ENCODE results near the gene MS4A18.

MS4A18 gene

DNA sequence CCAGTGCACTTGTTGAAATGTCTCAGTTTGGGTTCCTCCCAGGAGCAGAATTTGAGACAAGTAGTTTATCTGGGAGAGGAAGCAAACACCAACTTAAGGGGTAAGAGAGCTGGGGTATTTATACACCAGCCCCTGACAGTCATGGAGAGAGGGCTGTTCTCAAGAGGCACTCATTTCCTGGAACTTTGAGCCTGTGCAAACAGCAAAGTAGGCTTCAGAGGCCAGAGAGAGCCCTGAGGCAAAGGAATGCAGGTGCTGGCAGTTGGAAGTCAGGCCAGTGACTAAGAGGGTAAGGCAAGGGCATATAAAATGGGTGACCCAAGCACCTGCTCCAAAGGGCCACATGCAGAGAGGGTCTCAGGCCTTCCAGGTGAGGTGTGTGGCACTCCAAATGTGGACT, 16.1 kb downstream of the MS4A18 start:
- H3K27me3 ChIP-seq (ENCODE audit: control insufficient read depth, insufficient read depth, low read length) = no peaks in the 10 kb centered on the region
- H3K4me1 ChIP-seq (ENCODE audit: control insufficient read depth, low read depth, low read length) = no peaks in the 10 kb centered on the region
- H3K9me3 ChIP-seq (ENCODE audit: control insufficient read depth, low read depth, low read length) = no peaks in the 10 kb centered on the region
- no peak overlapping the region for H3K4me3 ChIP-seq (ENCODE audit: low read length)
- no peak overlapping the region for H3K27ac ChIP-seq (ENCODE audit: low read length)
- H3K36me3 ChIP-seq (ENCODE audit: control insufficient read depth, low read depth, low read length) = no peaks in the 10 kb centered on the region
- no peak overlapping the region for H3K9ac ChIP-seq (ENCODE audit: low read length)

DNA sequence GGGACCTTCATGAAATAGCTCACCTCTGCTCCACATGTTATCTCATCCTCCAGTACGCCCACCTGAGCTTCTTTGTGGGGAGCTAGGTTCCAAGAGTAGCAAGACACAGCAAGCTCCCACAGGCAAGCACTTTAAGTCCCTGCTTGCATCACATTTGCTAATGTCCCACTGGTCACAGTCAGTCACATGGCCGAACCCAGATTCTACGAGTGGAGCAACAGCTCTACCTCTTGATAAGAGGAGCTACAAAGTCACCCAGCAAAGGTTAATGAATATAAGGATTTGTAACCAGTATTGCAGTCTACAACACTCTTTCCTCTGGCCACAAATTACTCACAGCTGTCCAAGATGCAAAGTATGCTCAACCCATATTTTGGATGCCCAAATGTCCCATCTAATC, 16.9 kb downstream of the MS4A18 start:
- H3K27ac ChIP-seq (ENCODE audit: low read length) = no peak overlapping the region
- H3K9ac ChIP-seq (ENCODE audit: low read length) = no peak overlapping the region
- H3K4me3 ChIP-seq (ENCODE audit: low read length) = no peak overlapping the region
- no peaks in the 10 kb centered on the region for H3K9me3 ChIP-seq (ENCODE audit: control insufficient read depth, low read depth, low read length)
- no peaks in the 10 kb centered on the region for H3K4me1 ChIP-seq (ENCODE audit: control insufficient read depth, low read depth, low read length)
- no peaks in the 10 kb centered on the region for H3K36me3 ChIP-seq (ENCODE audit: control insufficient read depth, low read depth, low read length)
- no peaks in the 10 kb centered on the region for H3K27me3 ChIP-seq (ENCODE audit: control insufficient read depth, insufficient read depth, low read length)

DNA sequence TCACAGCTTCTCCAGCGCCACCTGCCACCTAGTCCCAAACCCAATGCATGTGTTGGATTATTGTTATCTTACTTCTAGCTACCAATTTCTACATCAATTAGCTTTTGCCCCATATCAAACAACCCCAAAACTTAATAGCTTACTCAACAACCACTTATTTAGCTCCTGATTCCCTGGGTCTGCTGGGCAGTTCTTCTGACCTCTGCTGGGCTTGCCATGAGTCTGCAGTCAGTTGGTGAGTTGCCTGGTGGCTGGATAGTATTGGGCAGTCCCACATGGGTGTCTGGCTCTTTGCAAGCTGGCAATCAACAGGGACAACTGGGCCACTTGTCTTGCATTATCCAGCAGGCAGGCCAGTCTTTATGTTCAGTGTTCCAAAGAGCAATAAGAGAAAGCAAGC, 18.5 kb downstream of the MS4A18 start:
- Histone ChIP-seq H3K9me3 (ENCODE audit: control insufficient read depth, low read depth, low read length) (no peaks in the 10 kb centered on the region), H3K27me3 (ENCODE audit: control insufficient read depth, insufficient read depth, low read length) (no peaks in the 10 kb centered on the region), H3K27ac (ENCODE audit: low read length) (no peak overlapping the region), H3K9ac (ENCODE audit: low read length) (no peak overlapping the region), H3K4me1 (ENCODE audit: control insufficient read depth, low read depth, low read length) (no peaks in the 10 kb centered on the region), H3K36me3 (ENCODE audit: control insufficient read depth, low read depth, low read length) (no peaks in the 10 kb centered on the region), H3K4me3 (ENCODE audit: low read length) (no peak overlapping the region)

DNA sequence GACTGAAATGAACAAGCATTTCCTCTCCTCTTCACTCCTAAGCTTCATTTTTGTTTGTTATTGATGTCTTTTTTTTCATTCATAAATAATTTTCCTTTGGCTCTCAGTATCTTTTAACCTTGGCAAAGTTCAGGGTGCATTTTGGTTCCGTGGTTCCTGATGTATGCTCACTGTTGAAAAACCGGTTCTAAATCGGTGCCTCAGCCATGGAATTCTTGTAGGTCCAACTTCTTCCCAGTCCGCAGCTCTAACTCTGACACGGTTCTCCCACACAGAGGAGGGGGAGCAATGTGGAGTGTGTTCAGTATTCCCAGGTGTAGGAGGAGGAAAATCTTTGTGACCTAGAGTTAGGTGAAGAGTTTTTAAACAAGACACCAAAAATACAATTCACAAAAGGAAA, 19.6 kb downstream of the MS4A18 start:
- no peaks in the 10 kb centered on the region for H3K9me3 ChIP-seq (ENCODE audit: control insufficient read depth, low read depth, low read length)
- no peaks in the 10 kb centered on the region for H3K4me1 ChIP-seq (ENCODE audit: control insufficient read depth, low read depth, low read length)
- no peak overlapping the region for H3K9ac ChIP-seq (ENCODE audit: low read length)
- no peaks in the 10 kb centered on the region for H3K36me3 ChIP-seq (ENCODE audit: control insufficient read depth, low read depth, low read length)
- H3K4me3 ChIP-seq (ENCODE audit: low read length) = no peak overlapping the region
- no peaks in the 10 kb centered on the region for H3K27me3 ChIP-seq (ENCODE audit: control insufficient read depth, insufficient read depth, low read length)
- no peak overlapping the region for H3K27ac ChIP-seq (ENCODE audit: low read length)

DNA sequence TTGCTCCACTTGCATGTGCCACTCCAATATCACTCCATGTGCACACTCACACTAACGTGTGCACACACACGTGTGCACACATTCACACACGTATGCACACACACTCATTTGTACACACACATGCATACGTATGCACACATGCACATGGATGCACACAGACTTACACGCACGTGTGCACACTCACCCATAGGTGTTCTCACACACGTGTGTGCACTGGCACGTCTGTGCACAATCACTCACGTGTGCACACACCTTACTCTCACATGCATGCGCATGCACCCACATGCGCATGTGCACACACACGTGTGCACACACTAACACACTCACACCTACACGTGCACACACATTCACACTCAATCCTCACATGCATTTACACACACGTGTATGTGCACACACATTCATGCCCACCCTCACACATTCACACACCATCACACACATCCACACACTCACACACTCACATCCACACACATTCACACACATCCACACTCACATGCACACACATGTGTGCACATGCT, 22.9 kb downstream of the MS4A18 start:
- no peaks in the 10 kb centered on the region for H3K36me3 ChIP-seq (ENCODE audit: control insufficient read depth, low read depth, low read length)
- H3K27ac ChIP-seq (ENCODE audit: low read length) = no peak overlapping the region
- no peaks in the 10 kb centered on the region for H3K27me3 ChIP-seq (ENCODE audit: control insufficient read depth, insufficient read depth, low read length)
- H3K4me1 ChIP-seq (ENCODE audit: control insufficient read depth, low read depth, low read length) = no peaks in the 10 kb centered on the region
- H3K9ac ChIP-seq (ENCODE audit: low read length) = no peak overlapping the region
- no peaks in the 10 kb centered on the region for H3K9me3 ChIP-seq (ENCODE audit: control insufficient read depth, low read depth, low read length)
- no peak overlapping the region for H3K4me3 ChIP-seq (ENCODE audit: low read length)

DNA sequence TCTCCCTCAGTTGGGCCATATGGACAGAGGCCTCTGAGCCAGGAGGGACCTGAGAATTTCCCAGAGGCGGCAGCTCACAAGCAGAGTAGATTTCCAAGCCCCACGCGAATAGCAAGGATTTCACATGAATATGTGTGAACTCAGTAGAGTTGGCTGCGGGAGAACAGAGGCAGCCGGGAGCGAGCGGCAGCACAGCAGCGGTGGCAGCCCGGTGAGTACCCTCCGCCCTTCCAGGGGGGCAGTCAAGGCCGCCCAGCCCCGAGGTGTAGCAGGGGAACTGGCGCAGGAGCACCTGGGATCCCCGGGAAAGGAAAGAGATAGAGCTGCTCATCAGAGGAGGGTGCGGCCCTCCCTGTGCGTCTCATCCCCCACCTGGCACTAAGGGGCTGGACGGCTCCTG, 23.7 kb downstream of the MS4A18 start:
- H3K4me1 ChIP-seq (ENCODE audit: control insufficient read depth, low read depth, low read length) = no peaks in the 10 kb centered on the region
- no peak overlapping the region for H3K4me3 ChIP-seq (ENCODE audit: low read length)
- H3K27ac ChIP-seq (ENCODE audit: low read length) = no peak overlapping the region
- H3K27me3 ChIP-seq (ENCODE audit: control insufficient read depth, insufficient read depth, low read length) = no peaks in the 10 kb centered on the region
- H3K36me3 ChIP-seq (ENCODE audit: control insufficient read depth, low read depth, low read length) = no peaks in the 10 kb centered on the region
- no peaks in the 10 kb centered on the region for H3K9me3 ChIP-seq (ENCODE audit: control insufficient read depth, low read depth, low read length)
- H3K9ac ChIP-seq (ENCODE audit: low read length) = no peak overlapping the region

DNA sequence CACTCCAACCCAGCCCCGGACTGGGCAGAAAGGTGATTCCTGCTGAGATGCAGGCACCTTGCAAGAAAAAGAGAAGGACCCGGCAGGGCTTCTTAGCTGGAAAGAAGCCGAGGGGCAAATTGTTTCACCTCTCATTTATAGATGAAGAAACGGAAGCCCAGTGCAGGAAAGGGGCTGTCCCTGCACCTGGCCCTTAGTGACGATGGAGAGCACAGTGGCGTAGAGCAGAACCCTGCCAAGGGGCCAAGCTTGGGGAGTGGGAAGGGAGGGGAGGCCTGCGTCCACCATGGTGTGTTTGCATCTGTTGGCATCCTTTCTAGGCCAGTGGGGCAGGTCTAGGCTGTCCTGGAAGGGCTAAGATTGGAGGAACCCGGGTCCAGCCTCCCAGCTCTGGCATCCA, 24.3 kb downstream of the MS4A18 start:
- Histone ChIP-seq H3K4me3 (ENCODE audit: low read length) (no peak overlapping the region), H3K27me3 (ENCODE audit: control insufficient read depth, insufficient read depth, low read length) (no peaks in the 10 kb centered on the region), H3K9me3 (ENCODE audit: control insufficient read depth, low read depth, low read length) (no peaks in the 10 kb centered on the region), H3K4me1 (ENCODE audit: control insufficient read depth, low read depth, low read length) (no peaks in the 10 kb centered on the region), H3K9ac (ENCODE audit: low read length) (no peak overlapping the region), H3K27ac (ENCODE audit: low read length) (no peak overlapping the region), H3K36me3 (ENCODE audit: control insufficient read depth, low read depth, low read length) (no peaks in the 10 kb centered on the region)

DNA sequence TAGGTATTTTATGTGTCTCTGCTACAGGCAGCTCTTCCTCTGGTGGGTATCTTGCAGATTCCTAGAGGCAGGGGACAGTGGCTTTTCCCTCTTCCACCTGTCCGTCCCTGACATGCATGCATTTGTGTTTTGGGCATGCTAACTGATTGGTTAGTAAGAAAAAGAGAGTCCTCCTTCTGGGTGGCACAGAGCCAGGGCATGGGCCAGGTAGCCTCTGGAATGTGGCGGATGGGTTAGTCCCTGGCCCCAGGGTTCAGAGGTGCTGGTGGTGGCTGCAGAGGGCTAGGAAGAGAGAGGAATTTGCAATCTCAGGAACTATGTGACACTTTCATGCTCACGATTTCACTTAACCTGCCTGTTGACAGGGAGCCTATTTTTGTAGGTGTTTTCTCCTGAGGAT, 26.4 kb downstream of the MS4A18 start:
- Histone ChIP-seq H3K9ac (ENCODE audit: low read length) (no peak overlapping the region), H3K36me3 (ENCODE audit: control insufficient read depth, low read depth, low read length) (no peaks in the 10 kb centered on the region), H3K27ac (ENCODE audit: low read length) (no peak overlapping the region), H3K4me1 (ENCODE audit: control insufficient read depth, low read depth, low read length) (no peaks in the 10 kb centered on the region), H3K9me3 (ENCODE audit: control insufficient read depth, low read depth, low read length) (no peaks in the 10 kb centered on the region), H3K4me3 (ENCODE audit: low read length) (no peak overlapping the region), H3K27me3 (ENCODE audit: control insufficient read depth, insufficient read depth, low read length) (no peaks in the 10 kb centered on the region)

DNA sequence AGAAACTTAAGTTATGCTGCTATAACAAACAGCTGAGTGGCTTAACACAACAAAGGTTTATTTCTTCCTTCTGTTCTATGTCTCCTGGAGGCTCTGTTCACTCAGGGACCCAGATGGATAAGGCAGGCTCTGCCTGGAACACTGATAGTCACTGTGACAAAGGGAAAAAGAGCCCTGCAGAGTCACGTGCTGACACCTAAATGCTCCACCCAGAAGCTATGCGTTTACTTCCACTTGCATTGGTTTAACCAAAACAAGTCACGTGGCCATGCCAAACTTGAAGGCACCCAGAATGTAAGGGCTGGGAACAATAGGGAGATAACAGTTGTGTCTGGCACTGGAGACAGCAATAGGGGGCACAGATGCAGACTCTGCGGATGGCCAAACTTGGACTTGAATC, 28.8 kb downstream of the MS4A18 start:
- H3K4me3 ChIP-seq (ENCODE audit: low read length) = no peak overlapping the region
- H3K27me3 ChIP-seq (ENCODE audit: control insufficient read depth, insufficient read depth, low read length) = no peaks in the 10 kb centered on the region

DNA sequence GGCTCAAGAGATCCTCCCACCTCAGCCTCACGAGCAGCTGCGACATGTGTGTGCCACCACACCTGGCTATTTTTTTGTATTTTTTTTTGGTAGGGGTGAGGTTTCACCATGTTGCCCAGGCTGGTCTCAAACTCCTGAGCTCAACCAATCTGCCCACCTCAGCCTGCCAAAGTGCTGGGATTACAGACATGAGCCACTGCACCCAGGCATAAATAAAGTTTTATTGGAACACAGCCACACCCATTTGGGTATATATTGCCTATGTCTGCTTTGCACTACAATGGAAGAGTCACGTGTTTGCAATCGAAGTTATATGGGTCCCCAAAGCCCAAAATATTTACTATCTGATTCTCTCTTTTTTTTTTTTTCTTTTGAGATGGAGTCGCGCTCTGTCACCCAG, 30.4 kb downstream of the MS4A18 start:
- Histone ChIP-seq H3K27ac (ENCODE audit: low read length) (no peak overlapping the region), H3K36me3 (ENCODE audit: control insufficient read depth, low read depth, low read length) (no peaks in the 10 kb centered on the region), H3K4me3 (ENCODE audit: low read length) (no peak overlapping the region), H3K9me3 (ENCODE audit: control insufficient read depth, low read depth, low read length) (no peaks in the 10 kb centered on the region), H3K4me1 (ENCODE audit: control insufficient read depth, low read depth, low read length) (no peaks in the 10 kb centered on the region), H3K9ac (ENCODE audit: low read length) (no peak overlapping the region), H3K27me3 (ENCODE audit: control insufficient read depth, insufficient read depth, low read length) (no peaks in the 10 kb centered on the region)

More for the DNA sequence above, 28.8 kb downstream of the MS4A18 start:
- Histone ChIP-seq H3K9ac (ENCODE audit: low read length) (no peak overlapping the region), H3K36me3 (ENCODE audit: control insufficient read depth, low read depth, low read length) (no peaks in the 10 kb centered on the region), H3K4me1 (ENCODE audit: control insufficient read depth, low read depth, low read length) (no peaks in the 10 kb centered on the region), H3K27ac (ENCODE audit: low read length) (no peak overlapping the region), H3K9me3 (ENCODE audit: control insufficient read depth, low read depth, low read length) (no peaks in the 10 kb centered on the region)

DNA sequence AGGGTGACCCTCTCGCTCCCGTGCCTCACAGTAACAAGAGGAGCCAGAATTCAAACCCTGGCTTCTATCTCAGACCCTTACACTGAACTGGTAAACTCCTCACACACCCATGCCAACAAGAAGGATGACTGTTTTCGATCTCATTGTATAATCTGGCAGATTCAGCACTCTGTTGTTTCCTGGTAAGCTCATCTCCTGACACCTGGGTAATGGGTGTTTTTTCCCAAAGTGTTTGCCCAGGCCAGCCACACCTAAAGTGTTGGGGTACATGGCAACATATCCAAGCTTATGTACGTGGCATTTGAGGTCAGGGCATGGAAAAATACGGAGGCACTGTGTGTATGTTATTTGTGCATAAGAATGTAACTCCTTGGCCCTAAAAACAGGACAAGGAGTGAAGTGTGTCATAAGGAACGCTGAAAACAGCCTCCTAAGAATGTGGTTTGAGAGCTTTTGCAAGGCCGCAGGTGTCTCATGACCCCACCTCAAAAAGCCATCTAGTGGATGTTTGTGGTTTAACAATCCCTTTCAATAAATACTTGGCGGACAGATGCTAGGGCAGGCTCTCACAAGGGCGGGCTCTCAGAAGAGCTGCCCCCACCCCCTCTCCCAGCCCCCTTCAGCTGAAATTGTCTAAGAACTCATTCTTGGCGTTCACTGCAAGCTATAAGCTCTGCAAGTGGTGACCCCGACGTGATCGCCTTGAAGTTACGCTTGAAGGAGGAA, 31.9 kb downstream of the MS4A18 start, which contains the start of gene MS4A15:
MS4A15 (plus strand) TSS at position 561 of the 726 bp plus-strand sequence. CDS start 6,867 bp downstream, outside the sequence.
- Histone ChIP-seq H3K36me3 (ENCODE audit: control insufficient read depth, low read depth, low read length) (no peaks in the 10 kb centered on the region), H3K27me3 (ENCODE audit: control insufficient read depth, insufficient read depth, low read length) (no peaks in the 10 kb centered on the region), H3K4me3 (ENCODE audit: low read length) (no peak within 1 kb of the TSS), H3K27ac (ENCODE audit: low read length) (no peak within 1 kb of the TSS), H3K9ac (ENCODE audit: low read length) (no peak within 1 kb of the TSS), H3K9me3 (ENCODE audit: control insufficient read depth, low read depth, low read length) (no peaks in the 10 kb centered on the region), H3K4me1 (ENCODE audit: control insufficient read depth, low read depth, low read length) (no peaks in the 10 kb centered on the region)

DNA sequence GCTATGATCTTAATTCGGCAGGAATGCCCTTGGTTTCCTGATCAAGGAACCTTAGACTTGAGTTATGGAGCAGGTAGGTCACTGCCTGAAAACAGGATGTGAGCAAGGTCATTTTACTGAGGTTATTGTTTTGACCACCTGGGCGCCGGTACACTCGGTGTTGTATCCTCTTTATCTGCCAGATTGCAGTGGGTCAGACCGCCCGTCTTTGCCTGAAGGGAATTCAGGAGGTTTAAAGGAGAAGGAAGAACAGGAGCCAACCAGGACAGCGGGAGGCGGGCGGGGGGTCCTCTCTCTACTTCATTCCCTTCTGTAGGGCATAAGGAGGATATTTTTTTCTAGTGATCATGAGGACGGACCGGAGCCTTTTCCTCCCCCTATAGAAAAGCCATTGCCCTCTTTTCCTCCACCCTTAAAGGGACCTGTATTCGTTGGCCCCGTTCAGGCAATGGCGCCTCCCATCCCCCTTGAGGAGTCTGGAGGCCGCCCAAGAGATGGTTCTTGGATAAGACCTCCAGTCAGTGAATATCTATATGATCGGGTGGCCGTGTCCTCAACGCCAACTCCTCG, 32.8 kb downstream of the MS4A18 start:
- Histone ChIP-seq H3K4me1 (ENCODE audit: control insufficient read depth, low read depth, low read length) (no peaks in the 10 kb centered on the region), H3K27me3 (ENCODE audit: control insufficient read depth, insufficient read depth, low read length) (no peaks in the 10 kb centered on the region), H3K4me3 (ENCODE audit: low read length) (no peak overlapping the region), H3K36me3 (ENCODE audit: control insufficient read depth, low read depth, low read length) (no peaks in the 10 kb centered on the region), H3K9me3 (ENCODE audit: control insufficient read depth, low read depth, low read length) (no peaks in the 10 kb centered on the region), H3K9ac (ENCODE audit: low read length) (no peak overlapping the region), H3K27ac (ENCODE audit: low read length) (no peak overlapping the region)
